DMS153 treated with DMSO at 0.1 percent for 48 hours (cell line): ENCODE results near the gene JAG2.

Experiments used
- DNase-seq: peaks from one replicate; lab custom pipeline; 2025; ENCODE audit not compliant: unreplicated experiment; lab: John Stamatoyannopoulos, UW

The JAG2 gene

DNA sequence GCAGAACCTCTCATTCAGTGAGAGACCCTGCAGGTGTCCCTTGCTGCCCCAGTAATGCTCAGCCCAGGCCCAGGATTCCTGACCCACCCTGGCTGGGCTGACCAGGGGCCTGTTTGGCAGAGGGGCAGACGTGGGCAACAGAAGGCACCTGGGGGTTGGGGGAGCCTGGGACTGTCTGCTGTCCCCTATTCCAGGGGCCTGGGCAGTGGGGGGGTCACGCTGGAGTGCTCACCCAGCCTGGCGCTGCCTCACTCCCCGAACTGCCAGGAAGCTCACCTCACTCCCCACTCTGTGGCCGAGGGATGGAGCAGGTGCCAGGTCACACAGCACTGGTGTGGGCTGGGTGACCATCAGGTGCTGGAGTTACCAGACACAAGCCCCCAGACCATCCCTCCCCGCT, 35.1 kb upstream of the JAG2 start:
- DNase-seq, result no peak

DNA sequence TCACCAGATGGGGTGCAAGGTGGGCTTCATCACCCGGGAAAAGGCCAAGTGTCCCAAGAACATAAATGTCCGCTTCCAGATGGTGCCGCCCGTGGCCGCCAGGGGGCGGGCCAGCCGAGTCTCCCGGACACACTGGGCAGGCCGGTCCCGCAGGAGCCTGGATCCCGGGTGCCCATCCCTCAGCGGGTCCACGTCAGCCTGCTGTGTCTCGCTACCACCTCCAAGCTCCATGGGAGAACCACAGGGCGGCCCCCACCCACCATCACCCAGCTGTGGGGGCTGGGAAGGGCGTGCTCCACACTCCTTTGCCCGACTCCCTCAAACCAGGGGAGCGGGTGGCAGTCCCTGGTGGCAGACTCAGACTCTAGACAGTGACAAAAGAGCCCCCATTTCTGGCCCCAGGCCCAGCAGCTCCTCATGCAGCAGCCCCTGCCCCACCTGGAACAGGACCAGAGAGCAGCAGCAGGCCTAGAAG, 34.5 kb upstream of the JAG2 start:
- no peak for DNase-seq

- peak; percentile 31 for DNase-seq
Observed at GRCh38 chr14:105201925-105202513, 33.4 kb upstream of the JAG2 start.

- DNase-seq, result no peak
Observed at GRCh38 chr14:105201156-105201924, 32.8 kb upstream of the JAG2 start.

- no peak for DNase-seq
Observed at GRCh38 chr14:105200641-105201040, 32.1 kb upstream of the JAG2 start.

GRCh38 chr14:105200074-105200473, 31.5 kb upstream of the JAG2 start:
- no peak for DNase-seq

- DNase-seq, result no peak
Observed at GRCh38 chr14:105199093-105199492, 30.5 kb upstream of the JAG2 start.

DNA sequence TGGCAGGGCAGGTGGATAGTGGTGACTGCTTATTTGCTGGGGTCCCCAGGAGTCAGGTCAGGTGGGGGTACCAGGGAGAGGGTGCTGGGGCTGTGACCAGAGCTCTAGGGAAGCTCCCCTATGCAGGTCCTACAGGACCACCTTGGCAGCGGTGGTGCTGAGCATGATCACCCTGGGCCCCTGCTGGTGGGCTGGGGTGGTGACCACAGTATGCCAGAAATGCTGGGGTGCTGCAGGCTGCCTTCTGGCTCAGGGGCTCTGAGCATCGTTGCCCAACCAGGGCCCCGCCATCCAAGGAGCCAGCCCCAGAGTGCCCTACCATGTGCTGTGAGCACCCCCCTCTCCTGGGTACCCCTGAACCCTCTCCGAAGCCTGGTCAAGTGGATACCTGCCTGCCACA, 30.0 kb upstream of the JAG2 start:
- no peak for DNase-seq

- no peak for DNase-seq
Observed at GRCh38 chr14:105197211-105197641, 28.6 kb upstream of the JAG2 start.

DNA sequence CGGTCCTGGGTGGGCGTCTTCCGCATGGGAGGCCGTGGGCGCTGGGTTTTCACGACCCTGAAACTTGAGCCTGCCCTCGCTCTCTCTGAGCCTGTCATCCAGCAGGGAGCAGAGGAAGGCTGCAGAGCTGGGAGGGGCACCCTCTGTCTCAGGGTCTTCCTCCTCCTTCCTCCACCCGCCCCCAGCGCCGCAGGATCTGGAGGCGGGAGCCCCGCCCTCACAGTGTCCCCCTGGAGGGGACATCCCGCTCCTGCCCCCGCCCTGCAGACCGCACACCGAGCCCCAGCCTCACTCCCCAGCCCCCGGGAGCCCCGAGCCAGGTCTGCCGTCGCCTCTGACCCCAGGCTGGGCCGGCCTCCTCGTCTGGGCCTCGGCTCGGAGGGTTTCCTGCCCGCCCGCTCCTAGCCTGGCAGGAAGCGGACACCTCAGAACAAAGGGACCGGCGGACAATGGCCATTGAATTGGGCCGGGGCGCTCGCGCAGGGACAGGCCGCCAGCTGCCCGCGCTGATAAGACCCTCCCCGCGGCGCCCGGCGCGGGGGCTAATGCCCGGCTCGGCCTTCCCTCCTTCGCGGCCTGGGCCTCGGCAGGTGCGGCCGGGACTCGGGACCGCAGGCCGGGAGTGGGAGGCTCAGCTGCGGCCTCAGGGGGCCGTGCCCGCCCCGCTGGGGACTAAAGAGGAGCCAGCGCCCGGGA, 27.8 kb upstream of the JAG2 start:
- DNase-seq, result no peak

- DNase-seq, result no peak
Observed at GRCh38 chr14:105195522-105196264, 27.1 kb upstream of the JAG2 start.

DNA sequence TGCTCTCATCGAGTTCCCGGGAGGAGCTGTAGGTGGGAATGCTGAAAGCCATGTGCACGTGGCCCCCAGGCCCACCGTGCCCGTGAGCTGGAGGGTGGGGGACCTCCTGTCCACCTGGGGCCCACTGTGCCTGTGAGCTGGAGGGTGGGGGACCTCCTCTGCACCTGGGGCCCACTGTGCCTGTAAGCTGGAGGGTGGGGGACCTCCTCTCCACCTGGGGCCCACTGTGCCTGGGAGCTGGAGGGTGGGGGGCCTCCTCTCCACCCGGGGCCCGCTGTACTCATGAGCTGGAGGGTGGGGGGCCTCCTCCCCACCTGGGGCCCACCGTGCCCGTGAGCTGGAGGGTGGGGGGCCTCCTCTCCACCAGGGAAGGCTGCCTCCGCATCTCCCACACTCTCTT, 26.5 kb upstream of the JAG2 start:
- DNase-seq, result no peak

DNA sequence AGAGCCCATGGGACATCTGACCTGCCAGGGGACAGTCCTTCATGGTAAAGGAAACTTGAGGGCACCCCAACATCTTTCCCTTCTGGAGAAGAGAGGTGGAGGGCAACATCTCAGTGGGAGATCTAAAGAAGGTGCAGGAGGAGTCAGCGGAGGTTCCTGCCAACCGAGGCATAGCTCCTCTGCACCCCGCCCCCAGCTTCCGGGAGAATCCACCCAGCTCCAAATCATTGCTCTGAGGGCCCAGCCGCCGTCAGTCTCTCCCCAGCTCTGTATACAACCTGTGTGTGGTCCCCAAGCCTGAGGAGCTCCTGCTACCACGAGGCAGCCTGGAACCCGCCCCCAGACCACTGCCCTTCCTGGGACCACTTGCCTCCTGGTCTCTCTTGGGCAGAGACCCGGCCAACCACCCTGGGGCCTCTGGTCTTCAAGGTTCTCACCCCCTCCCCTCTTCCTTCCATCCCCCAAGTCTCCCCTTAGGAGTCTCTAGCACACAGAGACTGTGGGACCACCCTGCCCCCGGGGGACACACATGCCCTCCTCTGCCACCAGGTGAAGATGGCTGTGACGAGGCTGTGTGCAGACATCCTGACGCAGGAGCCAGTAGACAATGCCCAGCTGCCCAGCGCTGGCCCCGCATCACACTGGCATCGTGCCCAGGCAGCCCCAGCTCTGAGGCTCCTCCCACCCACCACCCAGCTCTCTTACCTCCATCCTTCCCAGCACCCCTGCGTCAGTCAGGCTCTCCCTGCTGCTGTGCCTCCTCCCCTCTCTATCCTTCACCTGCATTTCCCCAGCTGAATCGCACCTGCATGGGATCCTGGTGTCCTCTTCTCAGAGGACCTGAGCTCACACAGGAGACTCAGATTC, 25.6 kb upstream of the JAG2 start:
- DNase-seq, result peak; percentile 82

DNA sequence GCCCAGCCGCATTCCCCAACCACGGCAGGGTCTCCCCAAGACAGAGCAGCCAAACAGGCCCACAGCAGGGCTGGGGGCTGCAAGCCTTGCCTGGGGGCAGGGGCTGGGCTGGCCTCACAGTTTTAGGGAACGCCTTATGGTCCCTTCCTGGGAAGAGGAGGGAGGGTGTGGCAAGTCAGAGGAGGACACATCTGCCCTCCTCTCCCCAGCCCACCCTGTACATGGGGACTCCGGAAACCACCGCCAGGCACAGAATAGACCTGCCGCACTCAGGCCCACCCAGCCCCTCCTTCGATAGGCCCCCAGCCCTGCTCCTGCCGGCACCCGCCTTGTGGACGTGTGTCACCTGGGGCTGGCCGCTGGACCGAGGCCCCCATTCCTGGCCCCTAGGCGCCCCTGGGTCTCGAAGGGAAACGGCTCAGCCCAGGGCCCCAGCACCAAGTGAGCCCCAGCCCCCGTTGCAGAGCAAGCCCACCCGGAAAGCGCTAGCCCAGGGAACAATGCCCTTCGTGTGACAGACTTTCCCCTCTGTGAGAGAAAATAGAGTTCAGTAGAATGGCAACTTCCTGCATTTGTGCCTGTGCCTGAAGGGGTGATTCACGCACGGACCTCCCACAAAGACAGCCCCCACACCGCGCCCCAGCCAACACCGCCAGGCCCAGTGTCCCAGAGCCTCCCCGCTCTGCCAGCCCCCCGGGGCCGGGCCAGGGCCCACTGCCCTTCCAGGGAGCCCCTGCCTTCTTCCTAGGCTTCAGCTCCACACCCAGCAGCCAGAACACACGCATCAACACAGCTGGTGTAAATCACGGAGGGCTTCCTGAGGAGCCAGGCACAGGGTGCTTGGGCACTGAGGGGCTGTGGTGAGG, 24.5 kb upstream of the JAG2 start:
- no peak for DNase-seq

- no peak for DNase-seq
Observed at GRCh38 chr14:105187935-105188524, 19.5 kb upstream of the JAG2 start.

- DNase-seq, result no peak
Observed at GRCh38 chr14:105187116-105187515, 18.5 kb upstream of the JAG2 start.

DNA sequence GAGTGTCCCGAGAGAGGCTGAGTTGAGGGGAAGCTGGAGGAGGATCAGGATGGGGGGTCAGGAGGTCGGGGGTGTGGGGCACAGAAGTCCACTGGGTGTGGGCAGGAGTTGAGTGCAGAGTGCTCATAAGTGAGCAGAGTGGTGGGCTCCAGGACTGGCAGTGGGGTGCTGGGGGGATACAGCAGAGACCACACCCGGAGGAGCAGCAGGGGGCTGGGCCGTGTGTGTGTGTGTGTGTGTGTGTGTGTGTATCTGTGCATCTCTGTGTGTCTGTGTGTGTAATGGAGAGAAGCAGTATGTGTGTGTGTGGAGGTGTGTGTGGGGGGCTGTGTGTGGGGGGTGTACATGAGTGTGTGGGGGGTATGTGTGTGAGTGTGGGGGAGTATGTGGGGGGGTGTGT, 17.4 kb upstream of the JAG2 start:
- DNase-seq, result no peak

DNA sequence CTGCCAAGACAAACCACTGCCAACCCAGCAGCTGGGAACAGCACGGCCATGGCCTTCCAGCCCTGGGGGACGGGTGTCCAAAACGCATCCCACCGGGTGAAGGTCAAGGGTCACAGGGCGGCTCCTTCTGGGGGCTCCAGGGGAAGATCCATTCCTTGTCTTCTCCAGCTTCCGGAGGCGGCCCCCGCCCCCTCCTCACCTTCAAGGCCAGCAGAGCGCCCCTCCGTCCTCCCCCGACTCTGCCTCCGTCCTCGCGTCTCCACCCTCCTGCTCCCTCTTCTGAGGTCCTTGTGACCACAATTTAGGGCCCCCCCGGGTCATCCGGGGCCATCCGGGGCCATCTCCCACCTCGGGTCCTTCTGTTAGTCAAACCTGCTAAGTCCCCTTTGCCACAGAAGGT, 16.4 kb upstream of the JAG2 start:
- no peak for DNase-seq

- no peak for DNase-seq
Observed at GRCh38 chr14:105184461-105184860, 15.9 kb upstream of the JAG2 start.
